K562 (cell line): ENCODE measurements around the gene POLA1. TPM values are rescaled to one million over a fixed set of nuclear protein-coding genes. Genes with fewer than 3 reads are reported as not detected.
A peak's percentile ranks its signal among the peaks of the same experiment; 100 is the strongest.

Experiments
- ATAC-seq: fragments of 200-7000 bp; cut with Tn5 transposase; 3 replicates; pipeline ENCODE4 v1.9.1; 2020; ENCODE audit warnings: moderate library complexity
- BruUV-seq: library from RNA; stranded (reverse); fragments of 400-500 nt; replicated peaks from 2 replicates; lab custom pipeline; 2021; lab: Mats Ljungman, UMichigan
- CTCF ChIA-PET: fragments of 300-600 bp; formaldehyde crosslinking; extraction: SDS; loops from one replicate; lab custom pipeline; 2021; ENCODE audit warnings: low intra/inter-chr PET ratio; lab: Yijun Ruan, JAX
- POLR2A ChIA-PET: fragments of 300-600, 350-650 bp; sonication (Branson Sonifier 250); formaldehyde crosslinking; extraction: SDS; loops from one replicate; lab custom pipeline; 2021; ENCODE audit warnings: antibody characterized with exemption, inconsistent platforms; lab: Yijun Ruan, JAX
- DNase-seq, 4 experiments: peaks; one replicate each; pipeline versions ENCODE4 v3.0.0 to v3.0.0-alpha.2; 2011 to 2018; ENCODE audit warnings: low spot score in 3 of 4, mixed read lengths in 3 of 4; ENCODE audit errors: extremely low read depth in 1 of 4
- FAIRE-seq: peaks from 2 replicates; lab custom pipeline; 2011; peaks lifted over from hg19 to GRCh38; lab: Jason Lieb, UNC
- H2AFZ ChIP-seq: 2 replicates; pipeline ENCODE4 v1.6.0; 2011; ENCODE audit warnings: low read depth, low read length, control low read depth, inconsistent platforms
- H3K27ac ChIP-seq: fragments of 200-600 bp; 3 replicates; pipeline ENCODE4 v1.8.0; 2011; ENCODE audit warnings: low read depth, mild to moderate bottlenecking, control low read depth, inconsistent platforms, low read length, moderate library complexity, mixed read lengths; ENCODE audit errors: extremely low read depth
- H3K27me3 ChIP-seq, 2 experiments: fragments of 300-600 bp in 1 of 2; 2 replicates in 1 of 2; 3 replicates in 1 of 2; pipeline versions ENCODE4 v1.6.0 to v1.8.0; 2011; ENCODE audit warnings: inconsistent platforms in 2 of 2, low read length in 2 of 2, mild to moderate bottlenecking in 1 of 2, mixed read lengths in 1 of 2, moderate library complexity in 1 of 2; ENCODE audit not compliant: control insufficient read depth in 2 of 2, insufficient read depth in 2 of 2
- H3K36me3 ChIP-seq: fragments of 300-600 bp; 3 replicates; pipeline ENCODE4 v1.8.0; 2011; ENCODE audit warnings: mild to moderate bottlenecking, low read length, inconsistent platforms; ENCODE audit not compliant: control insufficient read depth, insufficient read depth
- H3K4me1 ChIP-seq, 2 experiments: fragments of 200-600 bp in 1 of 2; replicated peaks in 1 of 2; 2 replicates in 1 of 2; 3 replicates in 1 of 2; pipeline versions ENCODE4 v1.5.1 to v1.8.0; 2011; ENCODE audit warnings: inconsistent platforms in 2 of 2, low read length in 2 of 2, mild to moderate bottlenecking in 1 of 2, mixed read lengths in 1 of 2, moderate library complexity in 1 of 2; ENCODE audit not compliant: control insufficient read depth in 2 of 2, insufficient read depth in 2 of 2
- H3K4me2 ChIP-seq: 2 replicates; pipeline ENCODE4 v1.6.1; 2011; ENCODE audit warnings: low read length, control low read depth, inconsistent platforms, mixed read lengths; ENCODE audit not compliant: insufficient read depth
- H3K4me3 ChIP-seq: fragments of 200-600 bp; sonication (generic), shearing (Covaris generic); 2 replicates; pipeline ENCODE4 v1.5.1; 2016; ENCODE audit warnings: control low read depth, inconsistent platforms
- H3K79me2 ChIP-seq: fragments of 200-600 bp; 3 replicates; pipeline ENCODE4 v1.8.0; 2011; ENCODE audit warnings: low read length, inconsistent platforms; ENCODE audit not compliant: control insufficient read depth, insufficient read depth
- H3K9ac ChIP-seq, 2 experiments: 2 replicates each; pipeline versions ENCODE4 v1.6.0 to v1.6.1; 2011; ENCODE audit warnings: low read depth in 2 of 2, low read length in 2 of 2, control low read depth in 1 of 2, inconsistent platforms in 1 of 2, mild to moderate bottlenecking in 1 of 2, mixed read lengths in 1 of 2; ENCODE audit not compliant: insufficient read depth in 1 of 2
- H3K9me1 ChIP-seq: one replicate; pipeline ENCODE4 v1.6.0; 2011; ENCODE audit warnings: inconsistent platforms, mild to moderate bottlenecking, low read length, moderate library complexity; ENCODE audit not compliant: control insufficient read depth, insufficient read depth
- H3K9me3 ChIP-seq: replicated peaks from 2 replicates; pipeline ENCODE4 v1.5.1; 2011; ENCODE audit warnings: low read depth, low read length, inconsistent platforms; ENCODE audit not compliant: control insufficient read depth, insufficient read depth
- H4K20me1 ChIP-seq: replicated peaks from 2 replicates; pipeline ENCODE4 v1.6.1; 2011; ENCODE audit warnings: low read length, inconsistent platforms, mixed read lengths; ENCODE audit not compliant: control insufficient read depth, insufficient read depth
- ATF3 ChIP-seq, 2 experiments: fragments of 450-650 bp in 1 of 2; sonication (generic) in 1 of 2; formaldehyde crosslinking in 1 of 2; IDR thresholded peaks in 1 of 2; conservative IDR thresholded peaks in 1 of 2; 2 replicates each; pipeline versions ENCODE4 v1.6.1 to v1.8.1; 2016 to 2023; ENCODE audit warnings: mild to moderate bottlenecking in 2 of 2, moderate library complexity in 2 of 2, inconsistent platforms in 1 of 2, missing genetic modification reagents in 1 of 2
- CBFA2T3 ChIP-seq: fragments of 450-650 bp; IDR thresholded peaks from 2 replicates; pipeline ENCODE4 v1.6.1; 2017
- PBX2 ChIP-seq, 2 experiments: IDR thresholded peaks in 1 of 2; conservative IDR thresholded peaks in 1 of 2; 2 replicates each; pipeline ENCODE4 v1.6.1; 2016; ENCODE audit warnings: low read depth in 2 of 2, mild to moderate bottlenecking in 1 of 2, missing compliant biosample characterization in 1 of 2, missing genetic modification characterization in 1 of 2, moderate library complexity in 1 of 2
- SIX5 ChIP-seq, 2 experiments: IDR thresholded peaks; 2 replicates each; pipeline ENCODE4 v1.6.1; 2011; ENCODE audit warnings: low read length in 2 of 2, borderline replicate concordance in 1 of 2, low read depth in 1 of 2, mild to moderate bottlenecking in 1 of 2, moderate library complexity in 1 of 2; ENCODE audit not compliant: insufficient read depth in 1 of 2
- WGBS: fragments of 100-300 bp; shearing (Covaris generic); methylation state at CpG from one replicate; pipeline ENCODE4 v1.1.6; 2016; ENCODE audit warnings: low coverage, mixed read lengths; ENCODE audit not compliant: insufficient coverage; ENCODE audit errors: missing lambda C conversion rate; 5-methylcytosine and 5-hydroxymethylcytosine counted together
- in situ Hi-C: fragments of 300-500 bp; cut with MboI; formaldehyde crosslinking; loops from 4 replicates; pipeline ENCODE4 v1.15.0; 2018; ENCODE audit warnings: inconsistent platforms, mixed read lengths
- intact Hi-C: fragments of 100-400 bp; cut with micrococcal nuclease; formaldehyde crosslinking; loops from 2 replicates; pipeline ENCODE4 v1.14.2; 2022
- polyA plus RNA-seq, 8 experiments: library from polyadenylated mRNA; depleted of rRNA in 4 of 8; stranded (reverse) in 5 of 8; unstranded in 3 of 8; fragments of >200 nt; fragmentation: Nextera tagmentation in 2 of 8; fragmentation: Illumina TruSeq in 1 of 8; extraction: Ambion mirVana in 2 of 8; extraction: Trizol in 1 of 8; gene quantifications; 2 replicates each; pipeline versions ENCODE4 v1.2.1 to v1.2.3, GENCODE V29; 2011 to 2014; ENCODE audit warnings: inconsistent platforms in 1 of 8, missing spikeins in 1 of 8
- total RNA-seq, 7 experiments: library from RNA; depleted of rRNA in 6 of 7; stranded (reverse); fragments of >200 nt in 6 of 7; fragmentation: Illumina TruSeq in 2 of 7; extraction: Trizol in 2 of 7; gene quantifications; 2 replicates each; pipeline versions ENCODE4 v1.2.1 to v1.2.3, GENCODE V29; 2011 to 2021; ENCODE audit warnings: low replicate concordance in 1 of 7

POLA1 gene
- total and polyA plus RNA-seq, 9 of the 15 experiments (the other 6 are each of a cell fraction or from before 2014, with no cell fraction given), result 8.6 to 48.4 (median 27.4) TPM

GRCh38 chrX:24692305-24692704 is 1.4 kb upstream of the POLA1 start:
- Histone ChIP-seq H3K27me3 (no peaks in the 10 kb centered on the region), H3K4me3 (no peak overlapping the region), H4K20me1 (peaks cover 12% of the 10 kb centered on the region; the same call in 1 of the 2 replicates), H3K4me1 (peaks cover 0 to 5% of the 10 kb centered on the region in 2 experiments; a peak in 2 of 5 replicates), H3K36me3 (peaks cover 19% of the 10 kb centered on the region), H3K79me2 (peaks cover 37% of the 10 kb centered on the region), H3K9me1 (no peaks in the 10 kb centered on the region), H3K27ac (no peak overlapping the region), H3K4me2 (no peak overlapping the region; the same call in 1 of the 2 replicates), H3K9ac (0 out of 4 replicates have a peak overlapping the region, but pooled peaks of 1 of the 2 experiments have one; percentile 17), H3K9me3 (no peaks in the 10 kb centered on the region), H2AFZ (peak overlapping the region; percentile 94)
- DNase-seq, result peak in 1 of 4 experiments; percentile 9
- intact Hi-C loops (no loop called here), in situ Hi-C loops (no loop called here)
- BruUV-seq, result no TSS peak
- POLR2A ChIA-PET, result no interaction called here
- FAIRE-seq, result no peak
- WGBS, result 26% methylated on average over 4 of the region's 4 CpGs
- ATAC-seq, result no peak
- 0 out of 2 replicates have a peak, but pooled peaks have one; percentile 19 for TF ChIP-seq ATF3 (IDR thresholded peaks at IDR 0.05)
- no peak for TF ChIP-seq ATF3 (CRISPR knock-in tag; conservative IDR thresholded peaks at IDR 0.05)
- TF ChIP-seq CBFA2T3, result no peak
- no peak for TF ChIP-seq SIX5 (IDR thresholded peaks at IDR 0.05; ENCODE audit: borderline replicate concordance in 1 of 2, insufficient read depth in 1 of 2, low read depth in 1 of 2, low read length in 2 of 2)
- no peak for TF ChIP-seq PBX2 (CRISPR knock-in tag; IDR thresholded peaks at IDR 0.05; ENCODE audit: low read depth)
- TF ChIP-seq PBX2 (tag; conservative IDR thresholded peaks at IDR 0.05; ENCODE audit: low read depth), result no peak
- CTCF ChIA-PET, result no interaction called here
